GM18517 (cell line): ENCODE measurements around the gene ANAPC10.
"Not testable (repeated sequence)": the region's sequence is repeated elsewhere in the genome, so short reads cannot be mapped to it uniquely, and the experiment has no call there.

Source experiments
- ATAC-seq: cut with Tn5 transposase; IDR thresholded peaks from one replicate; pipeline ENCODE4 v1.9.1; 2021; ENCODE audit warnings: mild to moderate bottlenecking, moderate library complexity; ENCODE audit not compliant: unreplicated experiment

Gene ANAPC10, protein sequence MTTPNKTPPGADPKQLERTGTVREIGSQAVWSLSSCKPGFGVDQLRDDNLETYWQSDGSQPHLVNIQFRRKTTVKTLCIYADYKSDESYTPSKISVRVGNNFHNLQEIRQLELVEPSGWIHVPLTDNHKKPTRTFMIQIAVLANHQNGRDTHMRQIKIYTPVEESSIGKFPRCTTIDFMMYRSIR

GRCh38 chr4:145097821-145098674, at the start of gene ANAPC10, which contains the start of gene ABCE1:
Gene ANAPC10 (minus strand): TSS chr4:145098196. CDS start chr4:145096099, 2,097 bp downstream.
Gene ABCE1 (plus strand): TSS chr4:145098311. CDS start chr4:145104413, 6,102 bp downstream.
- ATAC-seq, result peak; percentile 77

DNA sequence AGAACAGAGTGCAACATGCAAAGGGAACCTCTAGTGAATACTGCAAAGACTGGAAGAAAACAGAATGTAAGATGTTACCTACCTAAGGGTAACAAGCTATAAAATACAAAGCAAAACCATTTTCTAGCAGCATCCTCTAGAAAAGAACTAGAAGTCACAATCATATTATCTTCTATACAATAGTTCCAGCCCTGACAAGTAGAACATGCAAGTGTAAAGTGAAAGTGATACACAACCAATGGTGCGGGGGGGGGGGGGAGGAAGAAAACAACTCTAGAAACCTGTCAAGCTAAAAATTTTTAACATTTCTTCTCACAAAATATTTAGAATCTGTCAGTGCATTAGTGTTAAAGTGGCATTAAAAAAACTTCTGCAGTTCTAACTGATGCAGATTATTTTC, 38.2 kb upstream of the ANAPC10 start:
- not testable (repeated sequence) for ATAC-seq

DNA sequence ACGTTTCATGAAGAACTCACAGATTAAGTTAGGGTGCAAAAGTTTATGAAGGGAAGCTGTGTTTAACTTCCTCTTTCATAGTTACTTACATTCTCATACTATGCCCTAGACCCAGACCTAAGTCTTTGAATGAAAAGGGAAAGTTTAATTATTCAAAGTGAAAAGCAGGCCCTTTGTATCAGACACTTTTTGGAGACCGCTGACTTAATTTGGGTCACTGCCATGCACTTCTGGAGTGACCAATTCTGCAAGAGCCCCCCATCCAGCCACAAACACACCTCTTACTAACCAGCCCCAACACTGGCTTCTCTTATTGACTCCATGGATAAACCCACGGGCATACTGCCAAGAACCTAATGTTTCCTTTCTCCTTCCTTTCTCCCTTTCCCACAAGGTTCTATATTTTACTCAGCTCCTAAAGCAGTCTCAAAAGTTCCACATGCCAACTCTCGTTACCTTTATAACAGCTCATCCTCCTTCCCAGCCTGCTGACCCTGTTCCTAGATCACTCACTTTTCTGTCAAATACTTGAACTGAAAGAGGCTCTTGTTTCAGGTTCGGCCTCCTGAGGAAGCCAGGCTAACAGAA, 34.6 kb upstream of the ANAPC10 start:
- peak; percentile 81 for ATAC-seq

DNA sequence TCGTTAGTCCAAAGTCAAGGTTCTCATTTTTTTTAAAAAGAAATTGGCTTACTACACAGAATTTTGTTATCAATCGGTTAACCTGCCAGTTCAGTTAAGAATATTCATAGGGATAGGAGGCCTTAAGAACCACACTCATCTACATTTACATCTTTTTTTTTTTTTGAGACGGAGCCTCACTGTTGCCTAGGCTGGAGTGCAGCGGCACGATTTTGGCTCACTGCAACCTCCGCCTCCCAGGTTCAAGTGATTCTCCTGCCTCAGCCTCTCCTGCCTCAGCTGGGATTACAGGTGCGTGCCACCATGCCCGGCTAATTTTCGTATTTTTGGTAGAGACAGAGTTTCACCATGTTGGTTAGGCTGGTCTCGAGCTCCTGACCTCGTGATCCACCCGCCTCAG, 33.9 kb upstream of the ANAPC10 start:
- no peak for ATAC-seq

- no peak for ATAC-seq
These were observed 32.9 kb upstream of the ANAPC10 start for GRCh38 chr4:145130788-145131399.

GRCh38 chr4:145130130-145130529, 32.1 kb upstream of the ANAPC10 start:
- ATAC-seq, result no peak

DNA sequence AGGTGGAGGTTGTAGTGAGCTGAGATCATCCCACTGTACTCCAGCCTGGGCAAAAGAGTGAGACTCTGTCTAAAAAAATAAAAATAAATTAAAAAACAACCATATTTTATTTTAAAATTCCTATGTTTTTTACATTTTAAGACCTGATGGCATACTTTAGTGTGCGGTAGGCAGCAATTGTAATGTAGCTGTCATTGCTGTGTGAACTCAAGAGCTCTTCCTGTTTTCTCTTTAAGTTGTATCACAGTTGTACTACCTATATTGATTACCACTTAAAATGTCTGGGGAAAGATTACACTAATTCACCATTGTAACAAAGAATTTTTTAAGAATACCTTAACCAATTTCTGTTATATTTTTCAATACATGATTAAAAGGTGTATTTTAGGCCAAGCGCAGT, 27.4 kb upstream of the ANAPC10 start:
- no peak for ATAC-seq

GRCh38 chr4:145108128-145108527, 10.1 kb upstream of the ANAPC10 start:
- ATAC-seq, result no peak

- no peak for ATAC-seq
These were observed 9.1 kb upstream of the ANAPC10 start for GRCh38 chr4:145107126-145107525.

DNA sequence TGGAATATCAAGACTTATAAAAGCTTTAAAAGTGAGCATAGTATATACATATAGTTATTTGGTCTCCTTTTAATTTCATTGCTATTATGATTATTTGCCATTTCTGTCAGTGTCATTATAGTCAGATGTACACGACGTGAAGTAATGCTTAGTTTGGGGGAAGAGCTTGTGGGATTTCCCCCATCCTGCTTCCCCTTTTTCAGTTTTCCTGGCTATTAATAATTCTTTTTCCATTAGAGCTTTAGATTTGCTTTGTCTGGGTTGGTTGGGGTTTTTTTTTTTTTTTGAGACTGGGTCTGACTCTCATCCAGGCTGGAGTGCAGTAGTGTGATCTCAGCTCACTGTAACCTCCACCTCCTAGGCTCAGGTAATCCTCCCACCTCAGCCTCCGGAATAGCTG, 5.5 kb upstream of the ANAPC10 start:
- ATAC-seq, result no peak

GRCh38 chr4:145102619-145103018, 4.6 kb upstream of the ANAPC10 start:
- ATAC-seq, result no peak

DNA sequence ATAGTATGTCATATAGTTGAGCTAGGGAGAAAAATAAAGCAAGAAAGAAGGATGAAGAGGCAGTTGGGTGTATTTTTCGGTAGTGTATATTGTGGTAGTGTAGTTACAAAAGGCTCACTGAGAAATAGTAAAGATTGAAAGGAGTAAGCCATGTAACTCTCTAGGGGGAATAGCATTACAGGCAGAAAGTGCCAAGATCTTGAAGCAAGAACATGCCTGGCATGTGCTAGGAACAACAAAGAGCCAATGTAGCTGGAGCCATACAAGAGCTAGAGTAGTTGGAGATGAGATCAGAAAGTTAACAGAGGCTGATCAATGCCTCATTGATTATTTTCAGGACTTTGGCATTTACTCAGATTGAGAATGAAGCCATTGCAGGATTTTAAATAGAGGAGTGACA, 3.1 kb upstream of the ANAPC10 start:
- ATAC-seq, result no peak

DNA sequence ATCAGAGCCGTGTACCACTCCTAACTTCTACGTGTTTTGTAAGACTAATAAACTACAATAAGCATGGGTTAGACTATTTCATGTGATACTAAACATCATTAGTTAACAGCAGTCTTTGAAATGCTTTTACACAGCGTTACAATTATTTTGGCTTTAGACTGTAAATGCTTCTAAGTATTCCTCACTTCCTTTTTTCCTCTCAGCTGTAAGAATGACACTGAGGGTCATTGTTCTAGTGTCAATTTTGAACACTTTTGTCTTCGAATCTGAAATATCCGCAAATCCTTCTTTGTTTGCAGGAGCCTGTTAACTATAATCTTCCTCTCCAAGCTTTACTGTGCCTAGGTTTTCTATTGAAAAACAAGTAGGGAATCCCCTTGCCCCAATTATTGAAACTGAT, 1.7 kb upstream of the ANAPC10 start:
- no peak for ATAC-seq

GRCh38 chr4:145098675-145099037, 660 bp upstream of the ANAPC10 start:
- ATAC-seq, result peak; percentile 20

DNA sequence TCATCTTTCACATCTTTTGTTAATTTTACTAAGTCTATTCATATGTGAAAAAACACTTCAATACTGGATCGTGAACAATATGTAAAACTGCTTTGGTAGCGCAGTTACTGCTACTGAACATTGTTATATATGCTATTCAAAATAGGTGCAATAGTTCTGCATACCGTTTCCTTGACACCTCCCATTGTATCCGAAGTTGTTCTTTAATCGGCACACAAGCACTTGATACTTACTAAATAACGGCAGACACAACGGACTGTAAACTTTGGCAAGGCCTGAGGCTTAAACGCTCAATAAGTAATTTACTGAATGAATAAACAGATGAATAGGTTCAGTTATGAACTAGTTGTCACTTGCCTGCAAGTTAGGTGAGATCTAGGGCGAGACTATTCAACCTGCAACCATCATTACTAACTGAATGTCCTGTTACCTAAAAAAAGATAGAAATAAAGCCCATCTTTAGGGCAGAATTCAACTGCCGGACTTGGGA, 620 bp downstream of the ANAPC10 start:
- peak; percentile 9 for ATAC-seq

GRCh38 chr4:145093638-145094037, 4.4 kb downstream of the ANAPC10 start:
- ATAC-seq, result no peak

DNA sequence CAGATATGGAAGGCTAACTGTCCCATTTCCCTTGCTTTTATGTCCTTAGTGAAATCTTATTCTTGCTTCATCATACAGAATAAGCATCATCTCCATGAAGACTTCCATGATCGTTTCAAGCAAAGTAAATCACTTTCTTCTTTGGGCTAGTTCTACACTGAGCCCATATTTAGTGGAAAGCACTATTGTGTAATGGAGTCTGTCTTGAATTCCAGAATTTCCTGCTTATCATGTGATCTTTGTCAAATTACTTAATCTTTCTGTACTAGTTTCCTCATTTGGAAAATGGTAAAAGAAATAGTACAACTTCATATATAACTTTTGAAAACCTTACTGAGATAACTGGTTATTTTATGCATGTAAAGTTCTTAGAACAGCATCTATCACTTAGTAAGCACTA, 7.6 kb downstream of the ANAPC10 start:
- ATAC-seq, result no peak

DNA sequence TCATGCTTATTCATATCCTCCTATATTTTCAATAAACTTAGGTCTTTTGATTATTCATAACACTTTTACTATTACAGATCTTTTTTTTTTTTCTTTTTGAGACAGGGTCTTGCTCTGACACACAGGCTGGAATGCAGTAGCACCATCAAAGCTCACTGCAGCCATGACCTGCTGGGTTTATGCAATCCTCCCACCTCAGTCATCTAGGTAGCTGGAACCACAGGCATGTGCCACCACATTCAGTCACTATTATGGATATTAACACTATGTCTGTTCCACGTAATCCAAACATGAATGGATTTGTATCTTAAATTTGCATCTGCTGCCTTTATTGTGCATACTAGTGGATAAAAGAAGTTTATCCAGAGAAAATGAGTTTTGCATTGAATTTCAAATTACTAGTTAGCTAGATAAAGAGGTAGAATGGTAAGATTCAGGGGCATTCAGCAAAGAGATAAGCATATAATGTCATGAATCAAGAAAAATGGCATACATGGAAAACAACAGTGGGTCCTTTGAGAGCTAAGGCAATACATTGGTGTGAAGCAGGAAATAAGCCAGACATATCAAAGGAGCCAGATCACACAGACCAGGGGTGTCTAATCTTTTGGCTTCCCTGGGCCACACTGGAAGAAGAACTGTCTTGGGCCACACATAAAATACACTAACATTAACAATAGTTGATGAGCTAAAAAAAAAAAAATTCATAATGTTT, 13.9 kb downstream of the ANAPC10 start:
- ATAC-seq, result no peak

GRCh38 chr4:145081756-145082155, 16.2 kb downstream of the ANAPC10 start:
- ATAC-seq, result no peak

DNA sequence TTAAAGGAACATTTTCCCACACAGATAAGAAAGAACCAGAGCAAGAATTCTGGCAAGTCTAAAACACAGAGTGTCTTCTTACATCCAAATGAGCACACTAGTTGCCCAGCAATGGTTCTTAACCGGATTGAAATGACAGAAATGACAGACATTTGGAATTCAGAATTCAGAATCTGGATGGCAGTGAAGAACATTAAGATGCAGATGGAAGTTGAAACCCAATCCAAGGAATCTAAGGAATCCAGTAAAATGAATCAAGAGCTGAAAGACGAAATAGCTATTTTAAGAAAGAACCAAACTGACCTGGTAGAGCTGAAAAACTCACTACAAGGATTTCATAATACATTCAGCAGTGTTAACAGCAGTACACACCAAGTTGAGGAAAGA, 21.5 kb downstream of the ANAPC10 start:
- no peak for ATAC-seq
